ENCODE measurements around the gene NMT1.

- TF ChIP-seq YY1 (IDR thresholded peaks at IDR 0.05; ENCODE audit: insufficient read depth, insufficient read length) (no peak), ZNF274 (IDR thresholded peaks at IDR 0.05; ENCODE audit: low read depth, low read length) (no peak), SUZ12 (IDR thresholded peaks at IDR 0.05; ENCODE audit: extremely low read depth, insufficient read depth, insufficient read length) (no peak)
Measured at GRCh38 chr17:45016237-45016636, 44.9 kb upstream of the NMT1 start.

All from NT2/D1 (cell line).